ENCODE data around the gene SAP30.
A peak's percentile ranks its signal among the peaks of the same experiment; 100 is the strongest.

SAP30 gene

DNA sequence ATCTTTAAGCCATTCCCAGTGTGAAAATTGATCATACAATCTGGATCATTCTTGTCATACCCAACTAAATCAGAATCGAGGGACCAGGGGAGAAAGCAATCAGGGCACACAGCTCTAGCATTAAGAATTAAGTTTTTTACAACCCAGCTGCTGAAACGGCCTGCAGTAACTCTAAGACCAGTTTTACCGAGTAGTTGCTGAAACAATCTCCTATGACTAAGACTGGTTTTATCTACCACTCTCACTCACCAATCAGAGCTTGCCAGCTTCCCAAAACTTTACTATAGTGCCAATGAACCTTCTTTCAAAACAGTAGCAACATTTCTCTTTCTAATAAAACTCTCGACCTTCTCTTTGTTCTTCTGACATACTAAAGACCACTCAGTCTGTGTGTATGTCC lies 2.8 kb upstream of the SAP30 start:
- peak; percentile 80 for DNase-seq

- DNase-seq = no peak
Measured at GRCh38 chr4:173370130-173370476, 651 bp upstream of the SAP30 start.

GRCh38 chr4:173371292-173372192 lies 788 bp downstream of the SAP30 start:
- DNase-seq = peak; percentile 80

DNA sequence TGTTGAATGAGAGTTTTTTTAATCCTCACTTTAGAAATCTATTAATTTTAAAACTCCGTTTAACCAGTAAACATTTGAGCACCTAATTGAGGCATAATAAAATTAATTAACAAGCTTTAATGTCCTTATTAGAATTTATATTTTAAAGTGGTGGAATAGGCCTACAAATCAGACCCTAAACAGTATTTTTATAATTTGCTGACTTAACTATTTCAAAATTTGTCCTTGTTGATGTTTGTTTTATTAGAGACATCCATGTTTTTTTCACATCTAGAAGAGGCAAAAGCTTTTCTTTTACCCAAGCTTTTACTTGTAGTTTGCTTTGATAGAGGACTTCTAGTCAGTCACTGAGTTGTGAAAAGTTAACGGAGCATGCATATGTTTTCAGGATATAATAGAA lies 3.8 kb downstream of the SAP30 start:
- DNase-seq = no peak

DNA sequence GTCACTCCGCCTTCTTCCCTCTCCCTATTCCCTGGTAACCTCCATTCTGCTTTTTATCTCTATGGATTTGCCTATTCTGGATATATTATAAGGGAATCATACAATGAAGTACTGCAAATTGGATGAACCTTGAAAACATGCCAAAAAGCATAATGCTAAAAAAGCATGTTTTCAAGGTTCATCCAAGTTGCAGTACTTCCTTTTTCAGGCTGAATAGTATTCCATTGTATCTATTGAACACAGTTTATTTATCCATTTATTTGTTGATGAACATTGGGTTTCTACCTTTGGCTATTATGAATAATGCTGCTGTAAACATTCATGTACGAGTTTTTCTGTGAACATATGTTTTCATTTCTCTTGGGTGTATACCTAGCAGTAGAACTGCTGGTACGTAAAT lies 9.2 kb downstream of the SAP30 start:
- no peak for DNase-seq

DNA sequence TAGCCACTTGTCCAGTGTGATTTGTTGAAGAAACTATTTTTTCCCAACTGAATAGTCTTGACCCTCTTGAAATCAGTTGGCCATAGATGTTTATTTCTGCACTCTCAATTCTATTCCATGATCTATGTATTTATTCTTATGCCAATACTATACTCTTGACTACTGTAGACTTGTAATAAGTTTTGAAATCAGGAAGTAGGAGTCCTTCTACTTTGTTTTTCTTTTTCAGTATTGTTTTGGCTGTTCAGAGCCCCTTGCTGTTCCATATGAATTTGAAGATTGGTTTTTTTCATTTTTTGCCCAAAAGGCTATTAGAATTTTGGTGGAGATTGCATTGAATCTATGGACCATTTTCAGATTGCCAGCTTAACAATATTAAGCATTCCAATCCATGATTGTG lies 10.2 kb downstream of the SAP30 start:
- DNase-seq = no peak

DNA sequence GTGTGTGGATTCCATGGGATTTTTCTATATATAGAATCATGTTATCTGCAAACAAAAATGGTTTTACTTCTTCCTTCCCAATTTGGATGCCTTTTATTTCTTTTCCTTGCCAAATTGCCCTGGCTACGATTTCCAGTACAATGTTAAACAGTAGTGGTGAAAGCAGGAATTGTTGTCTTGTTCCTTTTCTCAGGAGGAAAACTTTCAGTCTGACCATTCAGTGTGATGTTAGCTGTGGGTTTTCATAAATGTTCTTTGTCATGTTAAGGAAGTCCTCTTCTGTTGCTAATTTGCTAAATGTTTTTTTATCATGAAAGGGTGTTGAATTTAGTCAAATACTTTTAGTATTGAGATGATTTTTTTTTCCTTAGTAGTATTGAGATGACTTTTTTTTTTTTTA lies 10.9 kb downstream of the SAP30 start:
- peak; percentile 28 for DNase-seq

- no peak for DNase-seq
Measured at GRCh38 chr4:173382349-173382748, 11.6 kb downstream of the SAP30 start.

DNA sequence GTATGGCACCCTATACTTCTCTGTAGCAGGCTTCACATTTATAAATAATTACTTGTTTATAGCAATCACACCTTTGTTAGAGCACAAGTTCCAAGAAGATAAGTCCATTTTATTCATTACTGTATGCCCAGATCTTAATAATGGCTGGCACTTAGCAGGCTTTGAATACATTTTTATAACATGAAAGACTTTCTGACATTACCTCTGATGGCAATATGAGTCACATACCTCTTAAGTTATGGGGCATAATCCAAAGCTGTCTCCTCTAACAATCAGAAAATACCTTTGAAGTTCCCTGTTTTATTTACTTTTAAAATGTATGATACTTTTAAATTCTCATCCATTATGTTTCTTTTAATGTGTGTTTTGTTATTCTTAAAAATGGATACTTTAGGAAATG lies 16.0 kb downstream of the SAP30 start:
- no peak for DNase-seq

GRCh38 chr4:173391701-173392100 lies 20.9 kb downstream of the SAP30 start:
- DNase-seq = no peak

- no peak for DNase-seq
Measured at GRCh38 chr4:173397604-173398003, 26.9 kb downstream of the SAP30 start.

DNA sequence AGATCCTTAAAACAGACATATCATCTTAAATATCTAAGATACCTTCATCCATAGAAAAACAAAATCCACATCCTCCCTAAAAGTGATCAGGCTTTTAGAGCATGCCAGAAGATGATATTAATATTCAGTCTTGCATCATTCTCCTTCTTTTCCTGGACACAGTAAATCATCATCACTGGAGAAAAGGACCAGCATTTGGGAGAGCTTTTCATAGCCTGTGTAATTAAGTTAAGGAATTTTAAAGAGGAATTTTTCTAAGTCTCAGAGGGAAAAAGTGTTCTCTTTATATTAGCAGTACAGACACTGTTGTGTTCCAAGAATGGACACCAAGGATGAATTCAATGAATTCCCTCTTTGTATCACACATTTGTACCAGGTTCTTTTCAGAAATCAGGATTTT lies 27.5 kb downstream of the SAP30 start:
- no peak for DNase-seq

DNA sequence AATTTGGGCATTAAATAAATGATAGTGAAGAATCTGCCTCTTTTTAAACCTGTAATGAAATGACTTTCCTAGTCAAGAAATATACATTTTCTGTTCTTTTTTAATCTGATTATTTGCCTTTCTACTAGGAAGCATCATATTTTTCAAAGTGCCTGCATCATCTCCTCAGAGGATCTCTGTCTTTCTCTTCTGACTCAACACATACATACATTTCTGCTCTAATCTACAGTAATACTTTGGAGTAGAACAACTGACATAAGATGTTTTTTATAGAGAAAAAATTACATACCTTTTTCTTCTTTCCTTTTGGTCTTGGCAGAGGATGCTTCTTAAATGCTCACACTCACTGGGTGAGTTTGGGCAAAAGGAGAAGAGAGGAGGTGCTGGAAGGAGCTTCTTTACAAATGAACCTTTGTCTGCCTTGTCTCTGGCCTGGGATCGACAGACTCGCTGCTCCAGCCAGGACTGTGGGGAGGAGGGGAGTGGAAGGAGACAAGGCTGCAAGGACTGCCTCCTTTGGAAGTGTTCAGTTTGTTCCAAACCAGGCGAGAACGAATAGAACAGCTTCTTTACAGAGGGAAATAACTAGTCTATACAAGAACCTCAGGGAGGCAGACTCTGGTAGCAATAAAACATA lies 28.1 kb downstream of the SAP30 start, which contains the start of gene SCRG1:
Gene SCRG1, minus strand, starts transcription at position 338 of the 637 bp plus-strand sequence. CDS start 7,702 bp downstream, outside the sequence.
- no peak for DNase-seq

DNA sequence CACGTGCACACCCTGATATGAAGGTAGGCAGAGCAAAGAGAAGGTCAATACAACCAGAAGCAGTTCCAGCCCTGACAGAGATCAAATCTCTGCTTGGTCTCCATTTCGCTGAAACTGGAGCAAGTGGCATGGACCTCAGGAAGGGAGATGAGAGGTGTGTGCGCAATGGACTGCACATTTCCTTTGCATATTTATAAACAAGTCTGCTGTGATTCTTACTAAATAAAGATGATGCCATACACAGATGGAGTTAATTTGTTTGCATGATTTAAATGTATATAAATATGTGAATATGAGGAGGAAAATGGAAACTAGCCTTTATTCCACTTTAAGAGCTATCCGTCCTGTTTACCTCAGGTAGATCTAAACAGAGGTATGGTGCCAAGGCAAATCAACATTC lies 30.3 kb downstream of the SAP30 start:
- no peak for DNase-seq

DNA sequence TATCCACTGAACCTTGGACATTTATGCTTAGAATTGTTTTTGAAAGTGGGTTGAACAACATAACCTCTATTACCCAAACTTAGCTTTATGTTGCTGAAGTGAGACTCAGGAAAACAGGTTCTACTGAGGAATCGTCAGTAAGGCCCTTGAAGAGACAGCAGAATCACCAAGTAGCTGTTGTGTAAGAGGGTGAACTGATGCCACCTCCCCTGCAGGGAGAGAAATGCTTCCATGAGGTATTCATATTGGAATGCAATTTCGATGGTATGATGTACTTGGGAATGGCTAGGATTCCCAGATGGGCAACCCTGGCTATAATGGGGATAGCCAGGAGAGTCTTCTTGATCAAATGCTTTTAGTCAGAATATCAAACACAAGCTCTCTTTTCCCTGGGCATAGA lies 32.3 kb downstream of the SAP30 start:
- DNase-seq = no peak

- no peak for DNase-seq
Measured at GRCh38 chr4:173404296-173404865, 33.6 kb downstream of the SAP30 start.

DNA sequence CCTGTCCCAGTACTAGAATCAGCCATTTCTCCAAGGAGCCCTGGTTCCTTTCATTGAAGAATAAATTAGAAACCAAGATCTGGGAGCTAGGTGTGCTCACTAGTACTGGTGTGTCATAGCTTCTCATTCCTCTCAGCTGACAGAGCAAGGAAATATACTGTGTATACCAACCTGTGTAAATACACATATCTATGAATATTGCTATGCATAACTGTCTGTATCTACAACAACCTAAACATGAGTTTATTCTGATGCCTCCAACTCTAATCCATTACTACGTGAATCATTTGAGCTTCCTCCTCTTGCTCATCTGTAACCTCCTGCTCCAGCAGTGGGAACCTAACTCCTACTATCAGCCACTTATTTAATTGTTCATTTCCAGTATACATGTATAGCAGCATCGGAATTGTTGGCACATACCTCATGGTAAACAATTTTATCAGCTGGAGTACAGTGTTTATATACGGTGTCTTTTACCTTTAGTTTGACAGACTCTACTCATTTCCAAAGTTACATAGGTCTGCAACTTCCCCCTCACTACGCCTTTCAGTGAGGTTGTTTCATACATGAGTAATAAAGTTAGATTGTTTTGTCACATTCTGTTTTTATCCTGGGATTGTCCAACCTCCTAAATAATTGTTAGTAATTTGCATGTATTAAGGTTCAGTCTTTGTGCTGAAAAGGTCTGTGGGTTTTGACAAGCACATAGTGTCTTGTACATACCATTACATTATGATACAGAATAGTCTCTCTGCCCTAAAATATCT lies 35.3 kb downstream of the SAP30 start:
- no peak for DNase-seq

GRCh38 chr4:173410079-173410478 lies 39.3 kb downstream of the SAP30 start:
- DNase-seq = no peak

DNA sequence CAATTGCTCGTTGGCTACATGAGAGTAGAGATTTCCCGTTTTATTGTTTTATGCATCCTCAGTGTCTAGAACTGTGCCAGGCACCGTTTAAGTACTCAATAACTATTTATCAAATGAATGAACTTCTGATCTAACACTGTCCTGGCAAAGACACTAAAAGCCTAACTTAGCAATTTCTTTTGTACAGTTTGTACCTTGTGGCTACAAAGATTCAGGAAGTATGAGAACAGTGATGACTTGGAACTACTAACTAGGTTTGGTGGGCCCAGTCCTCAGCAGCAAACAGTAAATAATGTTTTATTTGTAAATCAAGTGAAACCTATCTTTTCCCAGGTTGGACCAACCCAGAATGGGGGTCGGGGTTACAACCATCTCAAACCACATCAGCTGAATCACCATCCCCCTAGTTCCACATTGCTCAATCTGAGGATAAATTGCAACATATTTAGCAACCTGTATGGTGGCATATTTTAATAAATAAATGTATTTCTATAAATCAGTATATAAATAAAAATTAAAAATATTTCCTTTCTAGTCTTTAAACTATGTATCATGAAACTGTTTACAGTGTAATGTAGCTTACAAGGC lies 40.4 kb downstream of the SAP30 start:
- peak; percentile 37 for DNase-seq

GRCh38 chr4:173413036-173413435 lies 42.3 kb downstream of the SAP30 start:
- no peak for DNase-seq

DNA sequence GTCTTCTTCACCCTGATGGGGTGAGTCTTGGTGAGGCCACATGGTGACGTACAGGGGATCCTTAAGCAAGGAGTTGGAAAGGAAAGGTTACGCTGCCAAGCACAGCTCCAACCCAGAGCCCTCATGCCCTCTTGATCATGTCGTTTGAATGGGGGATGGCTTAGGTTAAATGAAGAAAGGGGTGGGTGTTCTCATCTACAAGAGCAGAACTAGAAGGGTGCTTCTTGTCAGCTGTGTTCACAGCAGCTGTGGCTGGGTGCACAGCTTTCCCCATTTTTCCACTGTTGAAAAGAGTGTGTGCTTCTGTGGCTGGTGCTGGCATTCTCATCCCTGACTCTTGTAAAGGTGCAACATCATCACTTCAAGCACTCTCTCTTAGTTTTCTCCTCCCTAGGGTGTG lies 43.7 kb downstream of the SAP30 start:
- DNase-seq = no peak

- DNase-seq = no peak
Measured at GRCh38 chr4:173415092-173415491, 44.3 kb downstream of the SAP30 start.
